ENCODE measurements around the gene IQGAP3. TPM values are rescaled to one million over a fixed set of nuclear protein-coding genes. Genes with fewer than 3 reads are reported as not detected.
A peak's percentile ranks its signal among the peaks of the same experiment; 100 is the strongest.

The IQGAP3 gene
- total and polyA plus RNA-seq, 12 donors: 0.07 to 3.8 (median 0.23) TPM

DNA sequence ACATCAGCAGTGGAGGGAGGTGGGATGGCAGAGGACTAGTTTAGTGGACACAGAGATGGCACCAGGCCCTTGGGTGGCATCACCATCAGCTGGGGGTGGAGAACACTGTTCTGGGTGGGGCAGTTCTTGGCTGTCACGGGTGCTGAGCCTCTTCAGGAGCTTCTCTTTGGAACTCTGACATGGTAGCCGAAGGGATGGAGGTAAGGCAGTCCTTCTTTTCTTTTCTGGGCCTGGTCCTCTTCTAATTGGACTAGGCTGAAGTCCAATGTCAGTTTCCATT, 63.5 kb downstream of the IQGAP3 start:
- Histone ChIP-seq H3K27me3 (no peaks in the 10 kb centered on the region), H3K36me3 (no peaks in the 10 kb centered on the region), H3K27ac (peak overlapping the region; percentile 78 to 100 (median 100)), H3K4me3 (peak overlapping the region in 3 of 10 donors; percentile 14 to 57 (median 55)), H3K4me1 (peaks cover 18 to 75% (median 53%) of the 10 kb centered on the region in 9 donors), H3K9me3 (no peaks in the 10 kb centered on the region)
- intact Hi-C loops (cut with DNase I): loop anchor here in 2 of 10 donors (5.0 to 10.0 kb wide), 2 partner anchors 83 to 236 kb away; partner anchors contain the start of genes MRPL24 (in 1 of the 2) and NAXE (in 1 of the 2)
- ATAC-seq (peak in 2 of 8 donors; percentile 0 to 3), DNase-seq (no peak)
- TF ChIP-seq, protein P1, sequence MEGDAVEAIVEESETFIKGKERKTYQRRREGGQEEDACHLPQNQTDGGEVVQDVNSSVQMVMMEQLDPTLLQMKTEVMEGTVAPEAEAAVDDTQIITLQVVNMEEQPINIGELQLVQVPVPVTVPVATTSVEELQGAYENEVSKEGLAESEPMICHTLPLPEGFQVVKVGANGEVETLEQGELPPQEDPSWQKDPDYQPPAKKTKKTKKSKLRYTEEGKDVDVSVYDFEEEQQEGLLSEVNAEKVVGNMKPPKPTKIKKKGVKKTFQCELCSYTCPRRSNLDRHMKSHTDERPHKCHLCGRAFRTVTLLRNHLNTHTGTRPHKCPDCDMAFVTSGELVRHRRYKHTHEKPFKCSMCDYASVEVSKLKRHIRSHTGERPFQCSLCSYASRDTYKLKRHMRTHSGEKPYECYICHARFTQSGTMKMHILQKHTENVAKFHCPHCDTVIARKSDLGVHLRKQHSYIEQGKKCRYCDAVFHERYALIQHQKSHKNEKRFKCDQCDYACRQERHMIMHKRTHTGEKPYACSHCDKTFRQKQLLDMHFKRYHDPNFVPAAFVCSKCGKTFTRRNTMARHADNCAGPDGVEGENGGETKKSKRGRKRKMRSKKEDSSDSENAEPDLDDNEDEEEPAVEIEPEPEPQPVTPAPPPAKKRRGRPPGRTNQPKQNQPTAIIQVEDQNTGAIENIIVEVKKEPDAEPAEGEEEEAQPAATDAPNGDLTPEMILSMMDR (IDR thresholded peaks at IDR 0.05): no peak
- WGBS, 2 donors: 57 to 58% methylated on average over 2 of the region's 2 CpGs

DNA sequence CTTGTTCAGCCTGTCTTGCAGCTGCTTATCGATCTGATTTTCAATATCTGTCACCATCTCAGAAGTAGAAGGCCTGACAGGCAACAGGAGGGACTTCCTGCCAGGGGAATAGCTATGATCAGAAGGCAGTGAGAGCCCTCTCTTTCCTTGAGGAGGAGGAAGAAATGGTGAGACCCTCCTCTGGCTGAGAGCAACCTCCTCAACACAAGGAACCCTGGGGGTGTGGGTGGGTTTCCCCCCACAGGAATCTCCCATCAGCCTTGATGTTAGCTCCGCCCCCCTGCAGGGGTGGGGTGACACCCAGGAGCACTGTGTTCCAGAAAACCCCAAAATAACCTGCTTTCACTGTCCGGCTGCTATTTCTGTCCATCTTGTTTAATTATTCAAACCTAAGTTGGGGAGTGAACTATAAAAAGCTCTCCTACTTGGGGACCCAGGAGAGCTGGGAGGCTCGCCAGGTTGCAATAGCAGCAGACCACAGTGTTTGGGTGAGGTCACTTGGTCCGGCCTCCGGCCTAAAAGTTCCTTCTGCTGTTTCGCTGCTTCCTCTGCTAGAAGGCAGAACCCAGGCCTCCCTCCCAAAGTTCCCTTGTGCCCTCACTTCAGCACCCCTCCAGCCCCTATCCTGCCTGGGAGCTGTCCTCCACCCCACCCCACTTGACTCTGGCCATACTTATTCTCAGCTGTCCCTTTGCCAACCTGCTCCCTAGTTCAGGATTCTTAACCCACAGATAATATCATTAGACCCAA, 64.0 kb downstream of the IQGAP3 start:
- intact Hi-C loops (cut with DNase I): loop anchor here in 2 of 10 donors (5.0 to 10.0 kb wide), 2 partner anchors 84 to 236 kb away; partner anchors contain the start of genes MRPL24 (in 1 of the 2) and NAXE (in 1 of the 2)
- Histone ChIP-seq H3K27me3 (no peaks in the 10 kb centered on the region), H3K9me3 (no peaks in the 10 kb centered on the region), H3K36me3 (no peaks in the 10 kb centered on the region), H3K4me1 (peaks cover 18 to 80% (median 58%) of the 10 kb centered on the region in 9 donors), H3K27ac (peak overlapping the region; percentile 78 to 100 (median 100)), H3K4me3 (peak overlapping the region; percentile 38 to 57 (median 49))
- TF ChIP-seq, protein P1 (IDR thresholded peaks at IDR 0.05): no peak
- 27 to 28% methylated on average over 7 of the region's 7 CpGs for WGBS, 2 donors
- peak; percentile 12 to 75 (median 44) for ATAC-seq
- peak; percentile 76 to 77 for DNase-seq

GRCh38 chr1:156506450-156506849, 65.9 kb downstream of the IQGAP3 start:
- ATAC-seq (no peak), DNase-seq (no peak)
- Histone ChIP-seq H3K4me1 (peaks cover 27 to 98% (median 77%) of the 10 kb centered on the region in 9 donors), H3K36me3 (no peaks in the 10 kb centered on the region), H3K27ac (peak overlapping the region in 7 of 10 donors; percentile 98 to 100 (median 100)), H3K27me3 (no peaks in the 10 kb centered on the region), H3K9me3 (no peaks in the 10 kb centered on the region), H3K4me3 (peak overlapping the region in 3 of 10 donors; percentile 45 to 57 (median 46))
- TF ChIP-seq, protein P1 (IDR thresholded peaks at IDR 0.05): no peak
- 96 to 99% methylated on average over 2 of the region's 2 CpGs for WGBS, 2 donors
- intact Hi-C loops (cut with DNase I): loop anchor here in 2 of 10 donors (5.0 to 10.0 kb wide), 2 partner anchors 86 to 238 kb away; partner anchors contain the start of genes MRPL24 (in 1 of the 2) and NAXE (in 1 of the 2)

GRCh38 chr1:156505679-156506298, 66.6 kb downstream of the IQGAP3 start:
- H3K4me1 ChIP-seq: peaks cover 27 to 93% (median 74%) of the 10 kb centered on the region in 9 donors
- ATAC-seq (no peak), DNase-seq (no peak)
- peak overlapping the region in 9 of 10 donors; percentile 14 to 46 (median 41) for H3K4me3 ChIP-seq
- H3K27ac ChIP-seq: peak overlapping the region; percentile 97 to 100 (median 100)
- no peaks in the 10 kb centered on the region for H3K9me3 ChIP-seq
- H3K36me3 ChIP-seq: no peaks in the 10 kb centered on the region
- WGBS, 2 donors: 73 to 76% methylated on average over 21 of the region's 21 CpGs
- no peaks in the 10 kb centered on the region for H3K27me3 ChIP-seq
- TF ChIP-seq, protein P1 (IDR thresholded peaks at IDR 0.05): no peak
- intact Hi-C loops (cut with DNase I): loop anchor here in 2 of 10 donors (5.0 to 10.0 kb wide), 2 partner anchors 87 to 239 kb away; partner anchors contain the start of genes MRPL24 (in 1 of the 2) and NAXE (in 1 of the 2)
